GM20431 (cell line): ENCODE measurements around the gene SEH1L.

Experiments used
- in situ Hi-C: fragments of 300-500 bp; cut with MseI, MboI; formaldehyde crosslinking; loops from one replicate; pipeline ENCODE4 v1.15.0; 2020; ENCODE audit warnings: low sequenced_read_pairs; ENCODE audit not compliant: unreplicated experiment

Gene SEH1L

DNA sequence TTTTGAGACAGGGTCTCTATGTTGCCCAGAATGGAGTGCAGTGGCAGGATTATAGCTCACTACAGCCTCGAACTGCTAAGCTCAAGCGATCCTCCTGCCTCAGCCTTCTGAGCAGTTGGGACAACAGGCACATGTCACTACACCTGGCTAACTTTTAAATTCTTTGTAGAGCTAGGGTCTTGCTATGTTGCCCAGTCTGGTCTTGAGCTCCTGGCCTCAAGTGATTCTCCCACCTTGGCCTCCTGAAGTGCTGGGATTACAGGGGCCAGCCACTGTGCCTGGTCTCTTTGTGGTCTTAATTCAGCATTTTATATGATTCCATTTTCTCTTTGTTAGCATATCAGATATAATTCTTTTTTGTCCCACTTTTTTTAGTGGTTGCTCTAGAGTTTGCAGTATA lies 77.4 kb downstream of the SEH1L start:
- in situ Hi-C loops = no loop called here

DNA sequence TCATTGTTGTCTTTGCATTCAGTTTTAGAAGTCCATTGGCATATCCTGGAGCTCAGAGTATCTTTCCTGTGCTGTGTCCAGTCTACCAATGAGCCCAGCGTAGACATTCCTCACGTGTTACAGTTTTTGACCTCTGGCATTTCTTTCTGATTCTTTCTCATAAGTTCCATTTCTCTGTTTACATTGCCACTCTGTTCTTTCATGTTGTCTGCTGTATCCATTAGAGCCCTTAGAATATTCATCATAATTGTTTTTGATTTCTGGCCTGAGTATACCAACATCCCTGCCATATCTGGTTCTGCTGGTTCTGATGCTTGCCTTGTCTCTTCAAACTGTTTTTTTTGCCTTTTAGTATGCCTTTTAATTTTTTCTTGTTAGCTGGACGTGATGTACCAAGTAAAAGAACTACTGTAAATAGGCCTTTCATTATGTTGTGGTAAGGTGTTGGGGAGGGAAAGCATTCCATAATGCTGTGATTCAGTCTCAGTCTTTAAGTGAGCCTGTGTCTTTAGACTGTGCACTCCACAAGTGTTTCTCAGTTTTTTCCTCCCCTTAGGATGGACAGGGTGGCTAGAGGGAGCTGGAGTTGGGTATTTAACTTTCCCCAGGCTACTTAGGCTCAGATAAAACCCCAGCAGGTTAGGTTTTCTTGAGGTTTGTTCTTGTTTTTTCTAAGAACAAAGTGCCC lies 78.9 kb downstream of the SEH1L start:
- in situ Hi-C loops = no loop called here

DNA sequence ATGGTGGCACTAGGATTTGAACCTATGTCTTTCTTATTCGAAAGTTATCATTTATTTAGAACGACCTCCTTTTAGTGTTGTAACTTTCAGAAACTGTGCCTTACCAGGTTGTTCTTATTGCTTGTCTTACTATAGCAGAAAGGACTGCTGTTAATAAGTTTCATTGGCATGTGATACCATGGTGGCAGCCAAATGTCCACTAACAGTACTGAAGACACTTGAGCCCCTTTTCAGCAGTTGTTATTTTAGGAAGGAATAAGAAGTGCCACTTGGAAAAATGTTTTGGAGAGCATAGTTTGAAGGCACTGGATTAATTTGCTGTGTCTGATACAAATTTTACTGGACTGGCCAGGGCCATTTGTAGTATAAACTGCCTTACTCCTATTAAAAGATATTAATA lies 81.1 kb downstream of the SEH1L start:
- in situ Hi-C loops = no loop called here

DNA sequence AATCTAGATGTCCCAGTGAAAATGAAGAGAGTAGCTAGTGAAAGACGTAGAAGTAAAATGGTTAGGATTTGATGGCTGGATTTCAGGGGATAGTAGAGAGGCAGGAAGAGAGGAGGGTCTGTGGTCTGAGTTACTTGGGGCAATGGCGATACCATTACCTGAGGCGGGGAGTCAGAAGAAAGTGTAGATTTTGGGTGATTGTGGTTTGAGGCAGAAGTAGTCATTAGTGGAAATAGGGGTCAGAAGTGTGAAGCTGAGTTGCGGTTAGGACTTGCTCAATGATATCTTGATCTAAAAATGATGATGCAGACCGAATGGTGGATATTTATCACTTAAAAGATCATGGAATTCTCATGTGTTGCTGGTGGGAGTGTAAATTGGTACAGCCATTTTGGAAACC lies 84.4 kb downstream of the SEH1L start:
- in situ Hi-C loops = no loop called here

DNA sequence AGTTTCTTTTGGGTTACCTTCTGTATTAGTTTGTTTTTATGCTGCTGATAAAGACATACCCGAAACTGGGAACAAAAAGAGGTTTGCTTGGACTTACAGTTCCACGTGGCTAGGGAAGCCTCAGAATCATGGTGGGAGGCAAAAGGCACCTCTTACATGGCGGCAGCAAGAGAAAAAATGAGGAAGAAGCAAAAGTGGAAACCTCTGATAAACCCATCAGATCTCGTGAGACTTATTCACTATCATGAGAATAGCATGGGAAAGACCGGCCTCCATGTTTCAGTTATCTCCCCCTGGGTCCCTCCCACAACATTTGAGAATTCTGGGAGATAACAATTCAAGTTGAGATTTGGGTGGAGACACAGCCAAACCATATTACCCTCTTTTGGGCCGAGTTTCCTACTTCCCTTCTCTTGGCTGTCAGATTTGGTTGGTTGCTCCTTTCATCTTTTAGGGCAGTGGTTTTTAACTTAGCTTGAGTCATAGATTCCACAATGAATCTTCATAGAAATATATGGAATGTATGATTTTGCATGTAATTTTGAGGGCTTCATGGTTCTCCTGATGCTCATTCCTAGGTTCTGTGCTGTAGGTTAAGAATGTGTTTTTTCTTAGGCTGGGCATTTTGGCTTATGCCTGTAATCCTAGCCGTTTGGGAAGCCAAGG lies 87.6 kb downstream of the SEH1L start:
- in situ Hi-C loops = no loop called here

DNA sequence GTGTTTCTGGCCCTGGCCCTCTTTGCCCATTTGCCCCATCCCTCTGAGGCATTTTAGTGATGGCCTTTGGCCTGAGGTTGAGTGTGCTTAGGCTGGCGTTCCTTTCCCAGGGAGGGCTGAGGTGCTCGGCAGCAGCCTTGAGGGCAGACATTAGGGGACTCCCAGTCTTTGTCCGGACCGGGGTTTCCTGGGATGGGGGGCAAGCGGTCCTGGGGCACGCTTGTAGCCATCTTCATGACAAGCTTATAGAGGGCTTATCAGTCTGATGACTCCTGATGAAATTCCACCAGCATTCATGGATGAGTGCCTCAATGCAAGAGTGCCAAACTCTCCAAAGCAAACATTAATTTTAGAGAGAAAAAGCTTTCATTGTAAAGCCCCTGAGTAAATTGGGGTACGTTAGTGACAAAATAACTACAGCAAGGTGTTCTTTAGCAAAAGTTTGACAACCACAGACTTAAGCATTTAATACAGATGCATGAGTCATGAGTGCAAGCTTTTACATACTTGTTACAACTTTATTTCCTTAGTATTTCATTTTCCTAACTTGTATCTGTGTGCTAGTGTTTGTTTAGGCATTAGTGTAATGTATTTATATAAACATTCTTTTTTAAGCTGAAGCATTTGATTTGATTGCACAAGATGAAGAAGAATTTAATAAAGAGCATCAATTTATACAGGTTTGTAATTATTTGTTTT lies 89.0 kb downstream of the SEH1L start:
- in situ Hi-C loops = no loop called here
